ENCODE data around the gene NTRK3.

The NTRK3 gene

DNA sequence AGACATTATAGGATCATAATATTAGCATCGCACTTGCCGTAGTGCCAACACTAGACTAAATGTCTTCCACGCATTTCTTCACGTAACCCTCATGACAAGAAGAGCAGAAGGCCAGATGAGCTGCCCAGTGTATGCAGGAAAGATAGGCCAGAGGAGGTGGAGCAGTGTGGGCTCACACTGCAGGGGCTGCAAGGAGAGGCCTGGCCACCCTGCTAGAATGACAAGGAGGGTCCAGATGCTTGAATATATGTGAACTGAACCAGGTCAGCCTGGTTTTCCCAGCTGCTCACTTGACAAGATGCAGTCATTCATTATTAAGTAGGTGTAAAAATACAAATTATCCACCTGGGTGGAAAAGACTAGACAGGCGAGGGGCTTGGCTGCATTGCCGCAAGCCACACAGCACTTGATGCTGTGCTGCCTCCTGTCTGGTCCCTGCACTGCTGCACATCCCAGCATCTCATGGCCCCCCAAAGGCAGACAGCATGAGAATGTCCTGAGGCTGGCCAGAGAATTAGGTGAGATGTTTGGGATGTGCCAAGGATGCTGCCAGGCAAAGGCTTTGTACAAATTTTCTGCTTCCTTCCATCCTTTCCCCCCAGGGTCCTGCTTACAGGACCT is 115.2 kb downstream of the NTRK3 start:
- Histone ChIP-seq H3K4me3 (ENCODE audit: low read length) (no peak overlapping the region), H3K9ac (ENCODE audit: low read length) (no peak overlapping the region), H3K36me3 (replicated peaks; ENCODE audit: low read depth, low read length) (no peaks in the 10 kb centered on the region), H2AFZ (ENCODE audit: low read depth, low read length) (no peak overlapping the region), H3K27me3 (ENCODE audit: low read depth, low read length) (peaks cover 32% of the 10 kb centered on the region), H3K27ac (ENCODE audit: low read length) (no peak overlapping the region), H3K4me2 (ENCODE audit: low read length) (no peak overlapping the region), H3K79me2 (ENCODE audit: low read length) (no peaks in the 10 kb centered on the region), H3K4me1 (ENCODE audit: low read length) (no peaks in the 10 kb centered on the region), H4K20me1 (ENCODE audit: insufficient read depth, low read length) (no peaks in the 10 kb centered on the region), H3K9me3 (ENCODE audit: insufficient read depth, low read length) (no peaks in the 10 kb centered on the region)
- TF ChIP-seq EZH2phosphoT487 (IDR thresholded peaks at IDR 0.05; ENCODE audit: low read depth), result no peak
- TF ChIP-seq, protein P1, sequence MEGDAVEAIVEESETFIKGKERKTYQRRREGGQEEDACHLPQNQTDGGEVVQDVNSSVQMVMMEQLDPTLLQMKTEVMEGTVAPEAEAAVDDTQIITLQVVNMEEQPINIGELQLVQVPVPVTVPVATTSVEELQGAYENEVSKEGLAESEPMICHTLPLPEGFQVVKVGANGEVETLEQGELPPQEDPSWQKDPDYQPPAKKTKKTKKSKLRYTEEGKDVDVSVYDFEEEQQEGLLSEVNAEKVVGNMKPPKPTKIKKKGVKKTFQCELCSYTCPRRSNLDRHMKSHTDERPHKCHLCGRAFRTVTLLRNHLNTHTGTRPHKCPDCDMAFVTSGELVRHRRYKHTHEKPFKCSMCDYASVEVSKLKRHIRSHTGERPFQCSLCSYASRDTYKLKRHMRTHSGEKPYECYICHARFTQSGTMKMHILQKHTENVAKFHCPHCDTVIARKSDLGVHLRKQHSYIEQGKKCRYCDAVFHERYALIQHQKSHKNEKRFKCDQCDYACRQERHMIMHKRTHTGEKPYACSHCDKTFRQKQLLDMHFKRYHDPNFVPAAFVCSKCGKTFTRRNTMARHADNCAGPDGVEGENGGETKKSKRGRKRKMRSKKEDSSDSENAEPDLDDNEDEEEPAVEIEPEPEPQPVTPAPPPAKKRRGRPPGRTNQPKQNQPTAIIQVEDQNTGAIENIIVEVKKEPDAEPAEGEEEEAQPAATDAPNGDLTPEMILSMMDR (IDR thresholded peaks at IDR 0.05; ENCODE audit: low read depth, low read length), result no peak

DNA sequence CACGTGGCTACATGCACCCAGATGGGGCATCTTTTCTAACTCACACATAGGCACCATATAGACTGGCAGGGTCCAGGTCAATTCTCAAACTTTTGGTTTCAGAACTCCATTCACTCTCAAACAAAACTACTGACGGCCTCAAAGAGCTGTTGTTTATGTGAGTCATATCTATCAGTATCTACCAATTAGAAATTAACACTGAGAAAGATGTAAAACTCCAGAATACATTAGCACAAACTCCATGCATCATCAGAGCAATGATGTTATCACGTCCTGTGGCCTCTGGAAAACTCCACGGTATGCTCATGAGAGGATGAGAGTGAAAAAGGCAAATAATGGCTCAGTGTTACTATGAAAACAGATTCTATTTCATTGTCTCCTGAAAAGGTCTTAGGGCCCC is 116.1 kb downstream of the NTRK3 start:
- Histone ChIP-seq H3K4me1 (ENCODE audit: low read length) (no peaks in the 10 kb centered on the region), H4K20me1 (ENCODE audit: insufficient read depth, low read length) (no peaks in the 10 kb centered on the region), H3K36me3 (replicated peaks; ENCODE audit: low read depth, low read length) (no peaks in the 10 kb centered on the region), H3K27ac (ENCODE audit: low read length) (no peak overlapping the region), H3K4me3 (ENCODE audit: low read length) (no peak overlapping the region), H3K4me2 (ENCODE audit: low read length) (no peak overlapping the region), H3K9ac (ENCODE audit: low read length) (no peak overlapping the region), H2AFZ (ENCODE audit: low read depth, low read length) (no peak overlapping the region), H3K27me3 (ENCODE audit: low read depth, low read length) (peaks cover 32% of the 10 kb centered on the region), H3K79me2 (ENCODE audit: low read length) (no peaks in the 10 kb centered on the region), H3K9me3 (ENCODE audit: insufficient read depth, low read length) (no peaks in the 10 kb centered on the region)
- no peak for TF ChIP-seq EZH2phosphoT487 (IDR thresholded peaks at IDR 0.05; ENCODE audit: low read depth)
- TF ChIP-seq, protein P1 (IDR thresholded peaks at IDR 0.05; ENCODE audit: low read depth, low read length), result no peak

DNA sequence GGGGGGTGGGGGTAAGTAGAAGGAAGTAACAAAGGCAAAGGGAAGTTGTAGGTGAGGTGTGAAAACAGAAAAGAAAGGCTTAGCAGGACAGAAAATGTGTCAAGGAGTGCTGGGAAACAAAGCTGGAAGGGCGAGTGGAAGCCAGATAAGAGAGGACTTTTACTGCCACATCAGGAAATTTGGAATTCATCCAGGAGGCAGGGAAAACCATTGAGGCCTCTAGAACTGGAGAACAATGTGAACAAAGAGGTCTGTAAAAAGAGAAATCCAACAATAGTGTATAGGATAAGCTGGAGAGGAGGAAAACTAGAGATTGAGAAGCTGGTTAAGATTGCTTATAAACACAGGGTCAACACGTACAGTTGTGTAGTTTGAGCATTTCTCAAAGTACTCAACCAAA is 116.6 kb downstream of the NTRK3 start:
- H3K4me2 ChIP-seq (ENCODE audit: low read length), result no peak overlapping the region
- H3K4me1 ChIP-seq (ENCODE audit: low read length), result no peaks in the 10 kb centered on the region
- H3K4me3 ChIP-seq (ENCODE audit: low read length), result no peak overlapping the region
- no peaks in the 10 kb centered on the region for H3K79me2 ChIP-seq (ENCODE audit: low read length)
- H3K27ac ChIP-seq (ENCODE audit: low read length), result no peak overlapping the region
- TF ChIP-seq EZH2phosphoT487 (IDR thresholded peaks at IDR 0.05; ENCODE audit: low read depth), result no peak
- TF ChIP-seq, protein P1 (IDR thresholded peaks at IDR 0.05; ENCODE audit: low read depth, low read length), result no peak
- no peak overlapping the region for H2AFZ ChIP-seq (ENCODE audit: low read depth, low read length)
- H4K20me1 ChIP-seq (ENCODE audit: insufficient read depth, low read length), result no peaks in the 10 kb centered on the region
- H3K27me3 ChIP-seq (ENCODE audit: low read depth, low read length), result peaks cover 31% of the 10 kb centered on the region
- no peaks in the 10 kb centered on the region for H3K36me3 ChIP-seq (replicated peaks; ENCODE audit: low read depth, low read length)
- no peak overlapping the region for H3K9ac ChIP-seq (ENCODE audit: low read length)
- no peaks in the 10 kb centered on the region for H3K9me3 ChIP-seq (ENCODE audit: insufficient read depth, low read length)

DNA sequence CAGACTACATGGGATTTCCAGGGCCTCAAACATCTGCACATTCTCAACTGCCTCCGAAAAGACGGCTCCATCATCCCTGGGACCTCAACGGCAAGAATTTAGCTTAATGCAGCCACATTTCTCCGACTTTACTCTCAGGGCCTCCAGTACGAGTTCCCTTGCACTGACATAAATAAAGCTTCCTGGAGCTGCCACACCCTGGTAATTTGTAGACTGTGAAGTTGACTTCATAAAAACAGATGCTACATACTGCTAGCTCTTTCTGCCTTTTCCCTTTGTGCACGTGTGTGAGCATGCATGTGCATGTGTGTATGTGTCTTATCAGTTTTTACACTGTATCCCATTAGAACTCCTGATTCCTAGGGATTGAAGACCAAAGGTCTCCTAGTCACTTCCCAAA is 122.7 kb downstream of the NTRK3 start:
- H3K4me1 ChIP-seq (ENCODE audit: low read length), result no peaks in the 10 kb centered on the region
- no peak overlapping the region for H3K4me2 ChIP-seq (ENCODE audit: low read length)
- TF ChIP-seq, protein P1 (IDR thresholded peaks at IDR 0.05; ENCODE audit: low read depth, low read length), result no peak
- no peak for TF ChIP-seq EZH2phosphoT487 (IDR thresholded peaks at IDR 0.05; ENCODE audit: low read depth)
- peaks cover 50% of the 10 kb centered on the region for H3K27me3 ChIP-seq (ENCODE audit: low read depth, low read length)
- no peak overlapping the region for H3K9ac ChIP-seq (ENCODE audit: low read length)
- no peaks in the 10 kb centered on the region for H3K36me3 ChIP-seq (replicated peaks; ENCODE audit: low read depth, low read length)
- H4K20me1 ChIP-seq (ENCODE audit: insufficient read depth, low read length), result no peaks in the 10 kb centered on the region
- H3K79me2 ChIP-seq (ENCODE audit: low read length), result no peaks in the 10 kb centered on the region
- H2AFZ ChIP-seq (ENCODE audit: low read depth, low read length), result no peak overlapping the region
- no peaks in the 10 kb centered on the region for H3K9me3 ChIP-seq (ENCODE audit: insufficient read depth, low read length)
- no peak overlapping the region for H3K27ac ChIP-seq (ENCODE audit: low read length)
- H3K4me3 ChIP-seq (ENCODE audit: low read length), result no peak overlapping the region
